ENCODE measurements around the gene WDHD1. TPM values are rescaled to one million over a fixed set of nuclear protein-coding genes. Genes with fewer than 3 reads are reported as not detected.
A peak's percentile ranks its signal among the peaks of the same experiment; 100 is the strongest.
"Not testable (repeated sequence)": the region's sequence is repeated elsewhere in the genome, so short reads cannot be mapped to it uniquely, and the experiment has no call there.

The WDHD1 gene
- total RNA-seq, 4 donors from 2014 or later: 1.2 to 2.3 (median 1.9) TPM

GRCh38 chr14:54931598-54932340 is 95.1 kb downstream of the WDHD1 start:
- Histone ChIP-seq H3K27me3 (no peaks in the 10 kb centered on the region), H3K9me3 (no peaks in the 10 kb centered on the region), H3K4me3 (replicated peaks in 1 of 3) (no peak overlapping the region), H3K27ac (no peak overlapping the region), H3K36me3 (no peaks in the 10 kb centered on the region), H3K4me1 (no peaks in the 10 kb centered on the region)
- intact Hi-C loops (cut with DNase I): no loop called here
- TF ChIP-seq, protein P1, sequence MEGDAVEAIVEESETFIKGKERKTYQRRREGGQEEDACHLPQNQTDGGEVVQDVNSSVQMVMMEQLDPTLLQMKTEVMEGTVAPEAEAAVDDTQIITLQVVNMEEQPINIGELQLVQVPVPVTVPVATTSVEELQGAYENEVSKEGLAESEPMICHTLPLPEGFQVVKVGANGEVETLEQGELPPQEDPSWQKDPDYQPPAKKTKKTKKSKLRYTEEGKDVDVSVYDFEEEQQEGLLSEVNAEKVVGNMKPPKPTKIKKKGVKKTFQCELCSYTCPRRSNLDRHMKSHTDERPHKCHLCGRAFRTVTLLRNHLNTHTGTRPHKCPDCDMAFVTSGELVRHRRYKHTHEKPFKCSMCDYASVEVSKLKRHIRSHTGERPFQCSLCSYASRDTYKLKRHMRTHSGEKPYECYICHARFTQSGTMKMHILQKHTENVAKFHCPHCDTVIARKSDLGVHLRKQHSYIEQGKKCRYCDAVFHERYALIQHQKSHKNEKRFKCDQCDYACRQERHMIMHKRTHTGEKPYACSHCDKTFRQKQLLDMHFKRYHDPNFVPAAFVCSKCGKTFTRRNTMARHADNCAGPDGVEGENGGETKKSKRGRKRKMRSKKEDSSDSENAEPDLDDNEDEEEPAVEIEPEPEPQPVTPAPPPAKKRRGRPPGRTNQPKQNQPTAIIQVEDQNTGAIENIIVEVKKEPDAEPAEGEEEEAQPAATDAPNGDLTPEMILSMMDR (IDR thresholded peaks at IDR 0.05): no peak
- TF ChIP-seq POLR2A (IDR thresholded peaks at IDR 0.05): no peak
- no peak for DNase-seq
- 94 to 97% methylated on average over 3 of the region's 3 CpGs for WGBS, 2 donors

DNA sequence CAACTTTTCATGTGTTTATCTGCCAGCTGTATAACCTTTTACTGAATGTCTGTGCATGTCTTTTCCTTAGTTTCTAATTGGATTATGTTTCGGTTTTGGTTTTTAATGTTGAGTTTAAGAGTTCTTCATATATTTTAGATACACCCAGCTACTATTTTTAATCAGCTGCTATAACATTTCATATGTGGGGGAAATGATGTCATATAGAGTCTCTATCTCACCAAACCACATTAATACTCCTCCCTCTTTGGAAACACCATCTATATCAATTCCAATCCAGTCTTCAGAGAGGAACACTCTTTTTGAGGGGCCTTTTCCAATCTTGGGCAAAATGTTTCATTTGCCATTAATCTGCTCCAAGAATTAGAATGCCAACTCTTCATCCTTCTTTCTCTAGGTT is 95.8 kb downstream of the WDHD1 start:
- H3K36me3 ChIP-seq: no peaks in the 10 kb centered on the region
- no peak overlapping the region for H3K27ac ChIP-seq
- 98% methylated on average over 1 of the region's 1 CpG for WGBS, 2 donors
- intact Hi-C loops (cut with DNase I): no loop called here
- no peak overlapping the region for H3K4me3 ChIP-seq (replicated peaks in 1 of 3)
- DNase-seq: no peak
- no peaks in the 10 kb centered on the region for H3K9me3 ChIP-seq
- H3K27me3 ChIP-seq: no peaks in the 10 kb centered on the region
- H3K4me1 ChIP-seq: no peaks in the 10 kb centered on the region
- TF ChIP-seq POLR2A (IDR thresholded peaks at IDR 0.05): no peak
- TF ChIP-seq, protein P1 (IDR thresholded peaks at IDR 0.05): no peak

- Histone ChIP-seq H3K4me1 (no peaks in the 10 kb centered on the region), H3K9me3 (no peaks in the 10 kb centered on the region), H3K36me3 (no peaks in the 10 kb centered on the region), H3K4me3 (replicated peaks in 1 of 3) (no peak overlapping the region), H3K27me3 (no peaks in the 10 kb centered on the region), H3K27ac (peak overlapping the region in 1 of 3 donors; percentile 12)
- peak; percentile 56 for DNase-seq
- no peak for TF ChIP-seq POLR2A (IDR thresholded peaks at IDR 0.05)
- TF ChIP-seq, protein P1 (IDR thresholded peaks at IDR 0.05): no peak
- intact Hi-C loops (cut with DNase I): no loop called here
These were observed 97.3 kb downstream of the WDHD1 start for GRCh38 chr14:54929556-54929955.

DNA sequence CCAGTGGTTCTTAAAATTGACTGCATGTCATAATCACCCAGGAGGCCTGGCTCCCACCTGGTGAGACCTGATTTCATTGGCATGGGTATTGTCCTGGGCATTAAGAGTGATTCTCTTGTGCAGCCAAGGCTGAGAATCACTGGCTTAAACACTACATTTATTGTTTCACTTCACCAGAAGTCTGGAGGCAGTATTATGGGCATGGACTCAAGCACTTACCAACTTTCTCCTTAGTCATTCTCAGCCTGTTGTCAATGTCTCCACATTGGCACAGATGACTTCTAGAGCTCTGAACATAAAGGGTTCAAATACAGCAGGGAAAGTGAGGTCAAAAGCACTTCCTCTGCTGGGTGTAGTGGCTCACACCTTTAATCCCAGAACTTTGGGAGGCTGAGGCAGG is 98.7 kb downstream of the WDHD1 start:
- TF ChIP-seq, protein P1 (IDR thresholded peaks at IDR 0.05): no peak
- no peak for TF ChIP-seq POLR2A (IDR thresholded peaks at IDR 0.05)
- Histone ChIP-seq H3K27me3 (no peaks in the 10 kb centered on the region), H3K4me1 (no peaks in the 10 kb centered on the region), H3K27ac (no peak overlapping the region), H3K36me3 (no peaks in the 10 kb centered on the region), H3K9me3 (no peaks in the 10 kb centered on the region), H3K4me3 (replicated peaks in 1 of 3) (no peak overlapping the region)
- DNase-seq: peak in 1 of 2 donors; percentile 9
- intact Hi-C loops (cut with DNase I): no loop called here

GRCh38 chr14:54927551-54927950 is 99.3 kb downstream of the WDHD1 start:
- H3K4me1 ChIP-seq: no peaks in the 10 kb centered on the region
- 86 to 88% methylated on average over 1 of the region's 1 CpG for WGBS, 2 donors
- no peak overlapping the region for H3K4me3 ChIP-seq (replicated peaks in 1 of 3)
- no peak overlapping the region for H3K27ac ChIP-seq
- DNase-seq: no peak
- no peaks in the 10 kb centered on the region for H3K9me3 ChIP-seq
- no peaks in the 10 kb centered on the region for H3K36me3 ChIP-seq
- H3K27me3 ChIP-seq: no peaks in the 10 kb centered on the region
- intact Hi-C loops (cut with DNase I): no loop called here
- TF ChIP-seq POLR2A (IDR thresholded peaks at IDR 0.05): no peak
- TF ChIP-seq, protein P1 (IDR thresholded peaks at IDR 0.05): no peak

GRCh38 chr14:54926570-54926969 is 100.3 kb downstream of the WDHD1 start:
- H3K27ac ChIP-seq; H3K36me3 ChIP-seq; DNase-seq; H3K27me3 ChIP-seq; intact Hi-C loops (cut with DNase I); H3K4me3 ChIP-seq (replicated peaks in 1 of 3); H3K9me3 ChIP-seq; H3K4me1 ChIP-seq: not testable (repeated sequence)
- 95% methylated on average over 5 of the region's 5 CpGs for WGBS, 2 donors

Measured in thyroid gland (tissue), 4 donors.